ENCODE measurements around the gene PARN.

GRCh38 chr16:14494396-14494966, 135.6 kb downstream of the PARN start:
- TF ChIP-seq CTCF (IDR thresholded peaks at IDR 0.05) (no peak), POLR2A (IDR thresholded peaks at IDR 0.05) (no peak)

Measured in breast epithelium (tissue), 3 donors.